Measurements from ENCODE around the gene KRT20. TPM values are rescaled to one million over a fixed set of nuclear protein-coding genes. Genes with fewer than 3 reads are reported as not detected.

The KRT20 gene
- total RNA-seq, 4 donors from 2014 or later: not detected

DNA sequence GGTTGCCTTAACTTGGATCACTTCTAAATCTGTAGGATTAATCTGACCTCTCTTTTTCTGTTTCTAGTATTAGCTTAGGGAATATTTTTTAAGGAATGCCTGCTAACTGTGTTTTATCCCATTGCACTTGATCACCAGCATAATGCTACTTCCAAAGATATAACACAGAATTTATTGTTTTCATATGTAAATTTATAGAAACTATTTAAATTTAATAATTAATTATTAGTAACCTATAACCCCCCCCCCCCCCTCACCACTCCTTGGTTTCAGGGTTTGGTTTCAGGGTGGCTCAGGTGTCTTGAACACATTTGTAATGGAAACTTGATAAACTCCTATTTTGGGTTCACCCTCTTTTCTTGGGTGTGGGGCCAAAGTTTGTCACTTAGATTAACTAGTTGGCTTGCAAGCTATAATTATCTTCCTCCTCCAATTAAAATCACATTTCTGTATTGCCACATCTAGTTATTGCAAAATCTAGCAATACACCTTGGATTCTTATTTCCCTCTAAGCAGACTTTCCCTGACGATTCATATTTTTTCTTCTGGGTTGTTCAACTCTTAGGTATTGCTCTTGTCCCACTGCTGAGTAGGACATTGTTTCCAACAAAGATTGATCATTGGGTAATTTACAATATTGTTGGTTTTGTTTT is 36.3 kb downstream of the KRT20 start:
- TF ChIP-seq, protein P1, sequence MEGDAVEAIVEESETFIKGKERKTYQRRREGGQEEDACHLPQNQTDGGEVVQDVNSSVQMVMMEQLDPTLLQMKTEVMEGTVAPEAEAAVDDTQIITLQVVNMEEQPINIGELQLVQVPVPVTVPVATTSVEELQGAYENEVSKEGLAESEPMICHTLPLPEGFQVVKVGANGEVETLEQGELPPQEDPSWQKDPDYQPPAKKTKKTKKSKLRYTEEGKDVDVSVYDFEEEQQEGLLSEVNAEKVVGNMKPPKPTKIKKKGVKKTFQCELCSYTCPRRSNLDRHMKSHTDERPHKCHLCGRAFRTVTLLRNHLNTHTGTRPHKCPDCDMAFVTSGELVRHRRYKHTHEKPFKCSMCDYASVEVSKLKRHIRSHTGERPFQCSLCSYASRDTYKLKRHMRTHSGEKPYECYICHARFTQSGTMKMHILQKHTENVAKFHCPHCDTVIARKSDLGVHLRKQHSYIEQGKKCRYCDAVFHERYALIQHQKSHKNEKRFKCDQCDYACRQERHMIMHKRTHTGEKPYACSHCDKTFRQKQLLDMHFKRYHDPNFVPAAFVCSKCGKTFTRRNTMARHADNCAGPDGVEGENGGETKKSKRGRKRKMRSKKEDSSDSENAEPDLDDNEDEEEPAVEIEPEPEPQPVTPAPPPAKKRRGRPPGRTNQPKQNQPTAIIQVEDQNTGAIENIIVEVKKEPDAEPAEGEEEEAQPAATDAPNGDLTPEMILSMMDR (IDR thresholded peaks at IDR 0.05; ENCODE audit: low read depth): no peak

DNA sequence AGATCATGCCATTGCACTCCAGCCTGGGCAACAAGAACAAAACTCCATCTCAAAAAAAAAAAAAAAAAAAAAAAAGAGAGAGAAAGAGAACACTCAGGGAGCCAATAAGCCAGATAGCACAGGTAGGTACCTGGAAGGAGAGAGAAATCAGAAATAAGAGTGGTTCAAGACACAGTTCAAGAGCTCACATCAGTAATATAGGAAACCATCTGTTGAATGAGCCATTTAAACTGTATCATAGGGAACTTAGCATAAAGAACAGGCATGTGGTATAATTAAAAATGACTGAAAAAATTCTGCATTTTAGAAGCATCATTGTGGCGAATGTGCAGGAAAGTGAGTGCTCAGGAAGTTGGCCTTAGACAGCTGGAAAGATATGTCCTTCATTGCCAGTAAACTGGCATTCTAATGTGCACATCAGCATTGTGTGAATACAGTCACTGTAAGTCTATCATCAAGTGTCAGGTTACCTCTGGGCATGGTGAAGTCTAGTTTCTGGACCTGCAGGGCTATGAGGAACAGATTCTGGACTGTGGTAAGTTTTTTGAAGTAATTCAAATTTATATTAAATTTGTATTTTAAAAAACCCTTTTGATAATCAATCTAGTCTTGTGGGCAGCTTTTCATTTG is 38.4 kb downstream of the KRT20 start:
- TF ChIP-seq, protein P1 (IDR thresholded peaks at IDR 0.05; ENCODE audit: low read depth): no peak

DNA sequence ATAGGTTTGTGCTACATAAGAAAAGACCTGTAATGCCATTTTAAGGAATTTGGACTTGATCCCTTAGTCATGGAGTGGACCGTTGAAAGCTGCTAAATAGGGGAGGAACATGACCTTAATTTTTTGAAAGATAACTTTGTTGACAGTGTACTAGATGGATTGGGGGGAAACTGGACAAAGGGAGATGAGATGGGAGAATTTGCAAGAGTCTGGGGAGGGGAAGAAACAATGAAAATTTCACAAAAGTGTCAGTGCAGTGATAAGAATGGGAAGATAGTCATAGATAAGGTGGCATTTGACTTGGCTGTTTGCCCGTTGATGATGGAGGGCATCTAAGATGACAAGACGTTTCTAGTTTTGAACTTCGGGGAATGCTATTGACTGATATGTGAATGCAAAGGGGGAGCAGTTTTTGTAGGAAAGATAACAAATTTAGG is 40.4 kb downstream of the KRT20 start:
- TF ChIP-seq, protein P1 (IDR thresholded peaks at IDR 0.05; ENCODE audit: low read depth): no peak

DNA sequence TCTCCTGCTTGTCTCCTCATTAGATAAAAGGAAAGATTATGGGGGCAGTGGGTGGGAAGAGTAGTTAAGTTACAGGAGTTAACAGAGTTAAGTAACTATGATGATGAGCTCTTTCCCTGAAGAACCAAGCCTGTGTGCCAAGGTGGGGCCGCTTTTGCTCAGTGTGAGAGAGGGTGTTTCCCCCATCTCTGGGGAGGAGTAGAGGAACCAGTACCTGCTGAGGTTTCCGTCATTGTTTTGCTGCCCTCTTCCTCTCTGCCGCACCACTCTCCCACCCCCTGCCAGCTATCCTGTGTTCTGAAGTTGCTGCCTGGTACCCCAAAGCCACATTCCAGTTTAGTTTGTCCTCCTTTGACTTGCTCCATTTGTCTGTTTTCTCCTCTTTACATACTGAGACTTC is 41.8 kb downstream of the KRT20 start:
- TF ChIP-seq, protein P1 (IDR thresholded peaks at IDR 0.05; ENCODE audit: low read depth): no peak

DNA sequence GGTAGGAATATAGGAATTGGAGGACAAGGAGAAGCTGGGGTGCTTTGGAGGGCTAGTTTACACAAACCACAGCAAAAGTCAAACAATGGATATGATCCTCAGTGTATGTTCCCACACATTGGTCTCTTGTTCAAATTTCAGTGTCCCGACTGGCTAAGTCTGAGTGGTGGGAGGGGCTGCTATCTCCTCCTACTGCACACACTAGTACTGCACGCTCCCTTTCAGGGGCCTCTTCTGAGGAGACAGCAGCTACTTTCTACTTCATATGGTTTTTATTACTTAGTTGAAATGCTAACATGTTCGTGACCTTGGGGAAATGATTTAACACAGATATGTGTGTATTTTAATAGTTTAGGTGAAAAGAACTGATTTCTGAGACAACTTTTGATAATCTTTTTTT is 43.8 kb downstream of the KRT20 start:
- TF ChIP-seq, protein P1 (IDR thresholded peaks at IDR 0.05; ENCODE audit: low read depth): no peak

DNA sequence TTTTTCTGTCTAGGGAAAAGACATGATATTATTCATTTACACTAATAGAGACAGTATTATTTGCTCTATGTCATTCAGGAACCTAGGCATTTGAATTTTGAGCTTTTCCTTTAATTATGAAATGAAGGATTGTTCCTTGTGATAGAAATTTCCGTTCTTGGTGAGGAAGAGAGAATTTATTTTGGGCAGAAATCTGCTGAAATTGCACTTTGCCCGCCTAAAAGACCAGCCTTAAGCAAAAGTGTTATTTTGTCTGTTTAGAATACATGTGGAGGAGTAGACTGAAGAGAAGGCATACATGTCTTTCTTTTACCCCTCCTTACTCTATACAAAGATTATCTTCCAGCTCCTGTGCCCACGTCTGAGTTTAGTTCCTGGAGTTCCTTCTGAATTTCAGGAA is 45.8 kb downstream of the KRT20 start:
- TF ChIP-seq, protein P1 (IDR thresholded peaks at IDR 0.05; ENCODE audit: low read depth): no peak

DNA sequence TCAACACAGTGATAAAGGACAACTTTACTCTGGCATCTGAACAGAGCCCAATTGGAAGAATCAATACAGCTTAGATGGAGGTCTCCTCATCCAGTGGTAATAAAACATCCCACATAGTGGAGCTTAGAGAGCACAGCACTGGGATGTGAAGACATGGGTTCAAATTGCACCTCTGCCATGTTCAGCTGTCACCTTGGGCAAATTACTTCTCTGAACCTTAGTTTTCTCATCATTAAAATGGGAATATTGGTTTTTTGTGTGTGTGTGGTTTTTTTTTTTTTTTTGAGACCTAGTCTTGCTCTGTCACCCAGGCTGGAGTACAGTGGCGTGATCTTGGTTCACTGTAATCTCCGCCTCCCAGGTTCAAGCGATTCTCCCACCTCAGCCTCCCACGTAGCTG is 49.0 kb downstream of the KRT20 start:
- TF ChIP-seq, protein P1 (IDR thresholded peaks at IDR 0.05; ENCODE audit: low read depth): no peak

All from subcutaneous adipose tissue (tissue), 4 donors.